ENCODE results near the gene UBXN4. TPM values are rescaled to one million over a fixed set of nuclear protein-coding genes. Genes with fewer than 3 reads are reported as not detected.
"Not testable (repeated sequence)": the region's sequence is repeated elsewhere in the genome, so short reads cannot be mapped to it uniquely, and the experiment has no call there.

The UBXN4 gene
- total RNA-seq (100 to 1,000 TPM in 1 of 2 donors, 10 to 100 TPM in 1; 79.0 to 102 TPM), polyA plus RNA-seq (ENCODE audit: insufficient read length in 2 of 2) (100 to 1,000 TPM; 101 to 112 TPM)
- long read RNA-seq, donor 1, full-length matches to known transcripts: 11 of 26 reads
- long read RNA-seq, donor 1, partial matches to known transcripts: 15 of 26 reads
- long read RNA-seq, donor 1, other reads (novel, unspliced or antisense): 0 of 26 reads
- long read RNA-seq, donor 2, full-length matches to known transcripts: 4 of 4 reads
- long read RNA-seq, donor 2, partial matches to known transcripts: 0 of 4 reads
- long read RNA-seq, donor 2, other reads (novel, unspliced or antisense): 0 of 4 reads
- long read RNA-seq, donor 3, partial matches to known transcripts: 17 of 17 reads
- long read RNA-seq, donor 3, other reads (novel, unspliced or antisense): 0 of 17 reads
- long read RNA-seq, donor 4, full-length matches to known transcripts: 10 of 91 reads
- long read RNA-seq, donor 4, partial matches to known transcripts: 81 of 91 reads
- long read RNA-seq, donor 4, other reads (novel, unspliced or antisense): 0 of 91 reads

GRCh38 chr2:135741395-135742324 lies at the start of gene UBXN4:
Gene UBXN4, plus strand, starts transcription at chr2:135741855. Its CDS starts 75 bp downstream, at chr2:135741930.
- H3K4me3 ChIP-seq (ENCODE audit: low read depth, low read length): peak within 1 kb of the TSS; percentile 95
- no peaks in the 10 kb centered on the region for H3K4me1 ChIP-seq (ENCODE audit: control insufficient read depth, insufficient read depth, low read length)
- under 1% methylated on average over 92 of the region's 93 CpGs for WGBS (ENCODE audit: insufficient coverage)

GRCh38 chr2:135694711-135695110 lies 46.9 kb upstream of the UBXN4 start:
- WGBS (ENCODE audit: insufficient coverage): no CpG with 5 or more reads among the region's 2 CpGs

More at GRCh38 chr2:135741395-135742324, at the start of gene UBXN4:
- peak within 1 kb of the TSS; percentile 99 for H3K27ac ChIP-seq (ENCODE audit: low read depth, low read length)
- peaks cover 3% of the 10 kb centered on the region for H3K36me3 ChIP-seq (ENCODE audit: control insufficient read depth, insufficient read depth, low read length)
- H3K27me3 ChIP-seq (ENCODE audit: control insufficient read depth, insufficient read depth, low read length): no peaks in the 10 kb centered on the region
- DNase-seq (ENCODE audit: low read depth in 4 of 6, low spot score in 6 of 6): peak; percentile 94 to 99 (median 95)
- H3K9me3 ChIP-seq (ENCODE audit: control insufficient read depth, insufficient read depth, low read length): no peaks in the 10 kb centered on the region

GRCh38 chr2:135698838-135699237 lies 42.8 kb upstream of the UBXN4 start:
- H3K4me1 ChIP-seq (ENCODE audit: control insufficient read depth, insufficient read depth, low read length): no peaks in the 10 kb centered on the region
- DNase-seq (ENCODE audit: low read depth in 4 of 6, low spot score in 6 of 6): no peak
- no peak overlapping the region for H3K4me3 ChIP-seq (ENCODE audit: low read depth, low read length)
- peaks cover 4% of the 10 kb centered on the region for H3K36me3 ChIP-seq (ENCODE audit: control insufficient read depth, insufficient read depth, low read length)
- H3K9me3 ChIP-seq (ENCODE audit: control insufficient read depth, insufficient read depth, low read length): no peaks in the 10 kb centered on the region
- WGBS (ENCODE audit: insufficient coverage): no CpG with 5 or more reads among the region's 2 CpGs
- H3K27ac ChIP-seq (ENCODE audit: low read depth, low read length): no peak overlapping the region
- H3K27me3 ChIP-seq (ENCODE audit: control insufficient read depth, insufficient read depth, low read length): no peaks in the 10 kb centered on the region

More at GRCh38 chr2:135694711-135695110, 46.9 kb upstream of the UBXN4 start:
- Histone ChIP-seq H3K27me3 (ENCODE audit: control insufficient read depth, insufficient read depth, low read length) (no peaks in the 10 kb centered on the region), H3K9me3 (ENCODE audit: control insufficient read depth, insufficient read depth, low read length) (no peaks in the 10 kb centered on the region), H3K4me1 (ENCODE audit: control insufficient read depth, insufficient read depth, low read length) (no peaks in the 10 kb centered on the region), H3K4me3 (ENCODE audit: low read depth, low read length) (no peak overlapping the region), H3K36me3 (ENCODE audit: control insufficient read depth, insufficient read depth, low read length) (peaks cover 6% of the 10 kb centered on the region), H3K27ac (ENCODE audit: low read depth, low read length) (no peak overlapping the region)
- DNase-seq (ENCODE audit: low read depth in 4 of 6, low spot score in 6 of 6): peak in 1 of 6 donors; percentile 14

- Histone ChIP-seq H3K9me3 (ENCODE audit: control insufficient read depth, insufficient read depth, low read length) (no peaks in the 10 kb centered on the region), H3K4me3 (ENCODE audit: low read depth, low read length) (no peak overlapping the region), H3K27me3 (ENCODE audit: control insufficient read depth, insufficient read depth, low read length) (no peaks in the 10 kb centered on the region), H3K4me1 (ENCODE audit: control insufficient read depth, insufficient read depth, low read length) (no peaks in the 10 kb centered on the region), H3K27ac (ENCODE audit: low read depth, low read length) (no peak overlapping the region), H3K36me3 (ENCODE audit: control insufficient read depth, insufficient read depth, low read length) (peaks cover under 1% of the 10 kb centered on the region)
- WGBS (ENCODE audit: insufficient coverage): 100% methylated on average over 2 of the region's 2 CpGs
- DNase-seq (ENCODE audit: low read depth in 4 of 6, low spot score in 6 of 6): no peak
These were observed 40.2 kb upstream of the UBXN4 start for GRCh38 chr2:135701442-135701841.

GRCh38 chr2:135703300-135703699 lies 38.4 kb upstream of the UBXN4 start:
- H3K9me3 ChIP-seq (ENCODE audit: control insufficient read depth, insufficient read depth, low read length): no peaks in the 10 kb centered on the region
- WGBS (ENCODE audit: insufficient coverage): no CpG with 5 or more reads among the region's 1 CpG
- no peaks in the 10 kb centered on the region for H3K4me1 ChIP-seq (ENCODE audit: control insufficient read depth, insufficient read depth, low read length)
- DNase-seq (ENCODE audit: low read depth in 4 of 6, low spot score in 6 of 6): no peak
- no peak overlapping the region for H3K4me3 ChIP-seq (ENCODE audit: low read depth, low read length)
- H3K36me3 ChIP-seq (ENCODE audit: control insufficient read depth, insufficient read depth, low read length): no peaks in the 10 kb centered on the region
- no peak overlapping the region for H3K27ac ChIP-seq (ENCODE audit: low read depth, low read length)
- no peaks in the 10 kb centered on the region for H3K27me3 ChIP-seq (ENCODE audit: control insufficient read depth, insufficient read depth, low read length)

GRCh38 chr2:135704075-135704474 lies 37.6 kb upstream of the UBXN4 start:
- H3K4me1 ChIP-seq (ENCODE audit: control insufficient read depth, insufficient read depth, low read length); DNase-seq (ENCODE audit: low read depth in 4 of 6, low spot score in 6 of 6); H3K9me3 ChIP-seq (ENCODE audit: control insufficient read depth, insufficient read depth, low read length); H3K36me3 ChIP-seq (ENCODE audit: control insufficient read depth, insufficient read depth, low read length); H3K4me3 ChIP-seq (ENCODE audit: low read depth, low read length); H3K27ac ChIP-seq (ENCODE audit: low read depth, low read length); H3K27me3 ChIP-seq (ENCODE audit: control insufficient read depth, insufficient read depth, low read length): not testable (repeated sequence)
- 95% methylated on average over 4 of the region's 5 CpGs for WGBS (ENCODE audit: insufficient coverage)

GRCh38 chr2:135708159-135708558 lies 33.5 kb upstream of the UBXN4 start:
- Histone ChIP-seq H3K9me3 (ENCODE audit: control insufficient read depth, insufficient read depth, low read length) (no peaks in the 10 kb centered on the region), H3K36me3 (ENCODE audit: control insufficient read depth, insufficient read depth, low read length) (peaks cover 17% of the 10 kb centered on the region), H3K27ac (ENCODE audit: low read depth, low read length) (no peak overlapping the region), H3K27me3 (ENCODE audit: control insufficient read depth, insufficient read depth, low read length) (no peaks in the 10 kb centered on the region), H3K4me1 (ENCODE audit: control insufficient read depth, insufficient read depth, low read length) (no peaks in the 10 kb centered on the region), H3K4me3 (ENCODE audit: low read depth, low read length) (no peak overlapping the region)
- DNase-seq (ENCODE audit: low read depth in 4 of 6, low spot score in 6 of 6): no peak
- no CpG with 5 or more reads among the region's 4 CpGs for WGBS (ENCODE audit: insufficient coverage)

GRCh38 chr2:135709992-135710391 lies 31.7 kb upstream of the UBXN4 start:
- no peak overlapping the region for H3K27ac ChIP-seq (ENCODE audit: low read depth, low read length)

GRCh38 chr2:135715086-135715485 lies 26.6 kb upstream of the UBXN4 start:
- 100% methylated on average over 3 of the region's 9 CpGs for WGBS (ENCODE audit: insufficient coverage)
- H3K4me3 ChIP-seq (ENCODE audit: low read depth, low read length); H3K4me1 ChIP-seq (ENCODE audit: control insufficient read depth, insufficient read depth, low read length); DNase-seq (ENCODE audit: low read depth in 4 of 6, low spot score in 6 of 6); H3K9me3 ChIP-seq (ENCODE audit: control insufficient read depth, insufficient read depth, low read length); H3K27ac ChIP-seq (ENCODE audit: low read depth, low read length); H3K27me3 ChIP-seq (ENCODE audit: control insufficient read depth, insufficient read depth, low read length): not testable (repeated sequence)
- peaks cover 43% of the 10 kb centered on the region for H3K36me3 ChIP-seq (ENCODE audit: control insufficient read depth, insufficient read depth, low read length)

More at GRCh38 chr2:135709992-135710391, 31.7 kb upstream of the UBXN4 start:
- Histone ChIP-seq H3K4me3 (ENCODE audit: low read depth, low read length) (no peak overlapping the region), H3K4me1 (ENCODE audit: control insufficient read depth, insufficient read depth, low read length) (no peaks in the 10 kb centered on the region), H3K27me3 (ENCODE audit: control insufficient read depth, insufficient read depth, low read length) (no peaks in the 10 kb centered on the region), H3K9me3 (ENCODE audit: control insufficient read depth, insufficient read depth, low read length) (no peaks in the 10 kb centered on the region), H3K36me3 (ENCODE audit: control insufficient read depth, insufficient read depth, low read length) (peaks cover 18% of the 10 kb centered on the region)
- 100% methylated on average over 3 of the region's 6 CpGs for WGBS (ENCODE audit: insufficient coverage)
- peak; percentile 24 to 89 (median 42) for DNase-seq (ENCODE audit: low read depth in 4 of 6, low spot score in 6 of 6)

All from spinal cord (tissue), 10 donors.